HG03280 (cell line): Measurements from ENCODE around the gene BIRC5.
A peak's percentile ranks its signal among the peaks of the same experiment; 100 is the strongest.
"Not testable (repeated sequence)": the region's sequence is repeated elsewhere in the genome, so short reads cannot be mapped to it uniquely, and the experiment has no call there.

Source experiments
- ATAC-seq: cut with Tn5 transposase; IDR thresholded peaks from one replicate; pipeline ENCODE4 v1.9.1; 2021; ENCODE audit warnings: mild to moderate bottlenecking, moderate library complexity; ENCODE audit not compliant: unreplicated experiment

The BIRC5 gene

DNA sequence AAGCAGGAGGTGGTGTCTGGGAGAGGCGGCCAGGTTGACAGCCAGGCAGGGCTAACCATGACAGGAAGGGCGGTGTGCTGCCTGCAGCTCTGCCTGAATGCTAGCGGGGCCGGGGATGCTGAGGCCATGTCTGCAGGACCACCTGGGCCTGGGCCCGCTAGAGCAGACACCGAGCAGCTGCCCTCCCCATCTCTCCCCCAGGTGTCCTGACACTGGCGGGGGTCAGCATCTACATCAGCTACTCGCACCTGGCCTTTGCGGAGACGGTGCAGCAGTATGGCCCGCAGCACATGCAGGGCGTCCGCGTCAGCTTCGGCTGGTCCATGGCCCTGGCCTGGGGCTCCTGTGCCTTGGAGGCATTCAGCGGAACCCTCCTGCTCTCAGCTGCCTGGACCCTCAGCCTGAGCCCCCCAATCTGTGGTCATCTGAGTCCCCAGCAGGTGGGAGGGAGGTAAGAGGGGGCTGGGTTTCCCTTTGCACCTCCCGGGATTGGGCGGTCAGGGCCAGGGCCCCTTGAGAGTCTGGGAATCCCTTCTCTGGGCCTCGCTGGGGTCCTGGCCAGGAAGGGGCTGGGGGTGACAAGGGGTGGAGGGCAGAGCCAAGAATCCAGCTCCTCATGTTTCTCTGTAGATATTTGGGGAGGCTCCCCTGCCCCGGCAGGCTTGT lies 24.9 kb downstream of the BIRC5 start:
- no peak for ATAC-seq

DNA sequence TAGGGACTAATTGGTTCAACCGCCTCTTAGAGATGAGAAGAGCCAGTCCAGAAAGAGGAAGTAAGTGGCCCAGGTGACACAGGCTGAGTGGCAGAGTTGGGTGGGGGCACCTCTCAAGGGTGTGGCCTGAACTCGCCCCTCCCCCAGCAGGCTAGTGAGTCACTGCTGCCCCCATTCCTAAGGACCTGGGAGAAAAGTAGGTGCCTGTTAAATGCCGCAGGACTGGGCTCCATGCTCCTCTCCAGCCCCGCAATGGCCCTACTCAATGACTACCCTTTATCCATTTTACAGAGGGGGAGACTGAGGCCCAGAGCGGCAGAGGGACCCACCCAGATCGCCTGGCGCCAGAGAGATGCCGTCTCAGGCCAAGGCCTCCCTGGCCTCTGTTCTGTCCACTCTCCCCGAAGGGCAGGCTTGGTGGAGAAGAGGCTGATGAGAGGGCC lies 25.5 kb downstream of the BIRC5 start:
- no peak for ATAC-seq

DNA sequence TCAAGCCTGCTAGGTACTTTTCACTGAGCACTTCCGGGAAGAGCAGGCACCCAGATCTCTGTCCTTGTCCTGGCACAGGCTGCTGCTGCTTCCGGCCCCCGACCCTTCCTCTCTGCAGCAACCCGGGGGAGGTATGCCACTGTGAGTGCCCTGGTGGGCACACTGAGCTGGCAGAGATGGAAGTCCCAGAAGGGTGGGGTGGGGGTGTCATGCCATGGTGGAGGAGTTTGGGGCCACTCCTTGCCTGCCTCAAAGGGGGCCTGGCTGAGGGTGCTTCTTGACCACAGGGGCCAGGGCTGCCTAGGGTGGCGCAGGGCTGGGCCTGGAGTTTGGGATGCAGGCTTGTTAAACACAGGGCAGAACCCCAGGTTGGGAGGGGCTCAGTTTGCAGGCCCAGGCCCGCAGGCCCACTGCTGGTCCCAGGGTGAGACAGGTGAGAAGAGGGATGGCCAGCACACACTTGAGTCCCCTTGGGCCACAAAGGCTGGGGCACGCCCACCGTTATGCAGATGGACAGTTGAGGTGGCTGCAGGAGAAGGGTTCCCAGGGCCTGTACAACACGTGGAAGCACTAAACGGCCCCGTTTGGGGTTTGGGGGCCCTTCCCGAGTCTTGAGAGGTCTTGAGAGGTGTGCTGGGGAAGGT lies 26.1 kb downstream of the BIRC5 start:
- no peak for ATAC-seq

DNA sequence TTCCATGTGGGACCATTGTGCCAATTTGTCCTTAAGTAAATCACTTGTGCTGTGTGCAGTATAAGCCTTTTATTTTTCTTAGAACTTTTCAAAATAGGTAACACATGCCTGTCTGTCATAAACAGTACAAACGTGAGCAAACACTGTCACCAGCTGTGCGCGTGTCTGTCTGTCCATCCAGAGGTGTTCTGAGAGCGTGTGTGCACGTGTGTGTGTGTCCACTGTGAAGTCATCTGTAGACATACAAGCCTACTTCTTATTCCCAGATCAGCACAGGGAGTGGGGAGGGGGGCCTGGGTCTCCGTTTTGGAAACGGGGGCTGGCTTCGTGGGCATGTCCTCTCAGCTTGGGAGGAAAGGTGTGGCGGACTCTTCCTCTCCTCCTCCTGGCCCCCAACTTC lies 26.8 kb downstream of the BIRC5 start:
- ATAC-seq, result no peak

DNA sequence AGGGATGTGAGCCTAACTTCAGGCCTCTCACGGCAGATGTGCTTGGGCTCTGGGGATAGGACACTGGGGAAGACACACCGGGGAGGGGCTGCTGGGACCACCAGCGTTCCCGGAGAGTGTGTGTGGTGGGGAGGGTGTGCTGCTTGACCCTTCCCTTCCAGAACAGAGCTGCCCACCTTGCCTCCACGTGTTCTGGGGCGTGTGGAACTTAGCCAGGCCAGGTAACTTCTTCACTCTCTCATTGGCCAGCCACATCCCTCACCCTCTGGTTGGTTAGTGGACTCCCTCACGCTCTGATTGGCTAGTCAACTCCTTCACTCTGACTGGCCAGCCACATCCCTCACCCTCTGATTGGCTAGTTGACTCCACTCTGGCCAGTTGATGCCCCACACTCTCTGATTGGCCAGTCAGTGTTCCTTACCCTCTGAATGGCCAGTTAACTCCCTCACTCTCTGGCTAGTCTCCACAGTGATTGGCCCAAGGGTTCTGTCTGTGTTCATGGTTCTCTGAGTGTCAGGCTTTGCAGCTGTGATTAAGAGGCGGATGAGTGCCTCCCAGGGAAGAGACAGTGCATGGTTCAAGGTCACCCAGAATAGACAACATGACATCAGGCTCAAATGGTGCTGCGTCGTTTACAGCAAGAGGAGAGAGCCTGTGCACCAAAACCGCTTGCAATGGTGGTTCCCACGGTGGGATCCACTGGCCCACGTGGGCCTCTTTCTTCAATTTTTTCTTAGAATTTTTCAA lies 27.4 kb downstream of the BIRC5 start:
- no peak for ATAC-seq

DNA sequence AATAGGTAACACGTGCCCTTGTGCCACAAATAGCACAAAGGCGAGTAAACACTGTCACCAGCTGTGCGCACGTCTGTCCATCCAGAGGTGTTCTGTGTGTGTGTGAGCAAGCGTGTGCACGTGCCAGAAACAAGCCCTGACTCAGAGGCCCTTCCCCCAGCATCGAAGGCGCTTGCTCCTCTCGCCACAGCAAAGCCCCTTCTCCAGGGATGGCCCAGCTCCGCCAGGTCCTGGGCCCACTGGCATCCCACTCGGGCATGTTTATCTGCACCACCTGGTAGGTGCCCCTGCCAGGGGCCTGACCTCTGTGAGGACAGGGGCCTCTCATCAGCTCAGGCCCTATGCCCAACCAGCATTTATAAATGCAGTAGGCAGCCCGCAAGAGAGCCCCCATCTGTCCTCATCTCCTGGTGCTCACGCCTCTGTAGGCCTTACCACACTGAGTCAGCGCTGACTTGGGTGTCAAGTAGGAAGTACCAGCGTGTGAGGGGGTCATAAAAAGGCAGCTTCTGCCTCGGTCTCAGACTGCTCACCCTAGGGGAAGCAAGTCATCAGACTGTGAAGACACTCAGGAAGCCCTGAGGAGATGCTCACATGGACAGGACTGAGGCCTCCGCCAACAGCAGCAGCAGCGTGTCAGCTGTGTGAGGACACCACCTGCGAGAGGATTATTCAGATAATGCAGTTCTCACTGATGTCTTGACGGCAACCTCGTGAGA lies 28.1 kb downstream of the BIRC5 start:
- peak; percentile 55 for ATAC-seq

DNA sequence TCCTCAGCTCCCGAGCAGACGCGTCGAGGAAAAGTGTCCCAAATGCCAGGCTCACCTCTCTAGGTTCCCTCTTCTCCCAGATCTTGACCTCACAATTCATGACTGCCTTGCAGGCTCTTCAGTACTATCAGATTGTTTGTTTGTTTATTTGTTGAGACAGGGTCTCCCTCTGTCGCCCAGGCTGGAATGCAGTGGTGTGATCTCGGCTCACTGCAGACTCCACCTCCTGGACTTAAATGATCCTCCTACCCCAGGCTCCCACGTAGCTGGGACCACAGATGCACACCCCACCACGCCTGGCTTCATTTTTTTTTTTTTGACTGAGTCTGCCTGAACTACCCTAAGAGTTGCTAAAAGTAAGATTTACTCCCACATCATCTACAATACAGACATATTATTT lies 33.3 kb downstream of the BIRC5 start:
- ATAC-seq, result no peak

DNA sequence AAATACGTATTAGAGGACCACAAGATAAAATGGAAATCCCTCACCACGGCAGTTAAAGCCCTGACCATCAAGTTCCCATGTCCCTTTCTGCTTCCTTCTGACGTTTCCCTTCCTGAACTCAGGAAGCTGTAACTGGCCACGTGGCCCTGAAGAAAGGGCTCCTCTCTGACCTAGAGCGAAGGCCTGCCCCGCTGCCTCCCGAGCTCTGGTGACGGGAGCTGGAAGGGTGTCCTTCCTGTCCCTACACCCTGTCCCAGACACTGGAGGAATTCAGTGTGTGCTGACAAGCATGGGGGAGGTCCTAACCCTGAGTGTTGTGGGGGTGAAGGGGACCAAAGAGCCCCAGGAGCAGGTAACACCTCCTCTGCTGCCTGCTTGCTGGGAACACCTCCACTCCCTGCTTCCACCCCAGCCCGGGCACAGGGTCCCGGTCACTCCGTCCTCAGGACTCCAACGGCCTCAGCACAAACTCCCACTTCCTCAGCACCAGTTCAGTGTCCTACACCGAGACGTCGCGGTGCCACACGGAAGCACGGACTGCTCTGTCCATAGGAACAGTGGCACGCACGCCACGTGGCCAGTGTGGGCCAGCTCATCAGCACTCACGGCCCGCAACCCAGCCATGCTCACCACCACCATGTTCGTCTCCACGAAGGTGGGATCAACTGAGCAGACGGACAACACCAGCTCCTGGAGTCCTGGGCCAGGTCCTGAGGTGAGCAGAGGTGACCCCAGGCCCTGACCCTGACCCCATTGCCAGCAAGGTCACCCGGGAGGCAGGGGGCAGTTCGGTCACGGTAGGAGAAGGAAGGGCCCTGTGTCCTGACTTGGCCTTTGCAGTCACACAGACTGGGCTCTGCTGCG lies 34.2 kb downstream of the BIRC5 start:
- no peak for ATAC-seq

DNA sequence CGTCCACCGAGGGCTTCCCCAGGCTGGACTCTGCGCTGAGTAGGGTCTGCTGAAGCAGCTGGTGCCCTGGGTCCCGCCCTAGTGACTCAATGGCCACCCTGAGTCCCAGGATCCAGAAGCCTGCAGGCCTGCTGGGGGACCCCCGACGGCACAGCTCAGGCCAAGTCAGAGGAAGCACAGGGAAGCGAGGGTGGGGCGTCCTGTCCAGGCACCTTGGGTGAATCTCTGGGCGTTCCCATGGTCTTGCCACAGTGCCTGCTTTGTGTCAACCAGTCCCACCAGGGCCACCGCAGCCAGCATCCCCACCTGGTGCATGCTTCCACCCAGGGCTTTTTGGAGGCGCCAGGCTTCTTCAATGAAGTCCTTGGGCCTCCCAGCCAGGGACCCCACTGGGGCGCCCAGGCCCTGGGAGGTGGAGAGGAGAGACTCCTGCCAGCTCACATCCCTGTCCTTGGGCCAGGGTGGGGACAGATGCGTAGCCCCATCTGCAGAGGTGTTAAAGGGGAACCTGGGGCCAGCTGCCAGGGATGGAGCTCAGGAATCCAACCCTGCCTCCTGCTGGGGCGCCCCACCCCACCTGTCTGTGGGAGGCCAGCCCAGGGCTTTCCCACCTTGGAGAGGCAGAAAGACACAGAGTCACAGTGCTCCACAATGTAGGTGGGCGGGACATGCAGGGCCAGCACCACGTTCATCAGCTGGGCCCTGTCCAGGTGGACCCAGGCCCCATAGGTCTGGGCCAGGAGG lies 35.2 kb downstream of the BIRC5 start:
- ATAC-seq, result no peak

DNA sequence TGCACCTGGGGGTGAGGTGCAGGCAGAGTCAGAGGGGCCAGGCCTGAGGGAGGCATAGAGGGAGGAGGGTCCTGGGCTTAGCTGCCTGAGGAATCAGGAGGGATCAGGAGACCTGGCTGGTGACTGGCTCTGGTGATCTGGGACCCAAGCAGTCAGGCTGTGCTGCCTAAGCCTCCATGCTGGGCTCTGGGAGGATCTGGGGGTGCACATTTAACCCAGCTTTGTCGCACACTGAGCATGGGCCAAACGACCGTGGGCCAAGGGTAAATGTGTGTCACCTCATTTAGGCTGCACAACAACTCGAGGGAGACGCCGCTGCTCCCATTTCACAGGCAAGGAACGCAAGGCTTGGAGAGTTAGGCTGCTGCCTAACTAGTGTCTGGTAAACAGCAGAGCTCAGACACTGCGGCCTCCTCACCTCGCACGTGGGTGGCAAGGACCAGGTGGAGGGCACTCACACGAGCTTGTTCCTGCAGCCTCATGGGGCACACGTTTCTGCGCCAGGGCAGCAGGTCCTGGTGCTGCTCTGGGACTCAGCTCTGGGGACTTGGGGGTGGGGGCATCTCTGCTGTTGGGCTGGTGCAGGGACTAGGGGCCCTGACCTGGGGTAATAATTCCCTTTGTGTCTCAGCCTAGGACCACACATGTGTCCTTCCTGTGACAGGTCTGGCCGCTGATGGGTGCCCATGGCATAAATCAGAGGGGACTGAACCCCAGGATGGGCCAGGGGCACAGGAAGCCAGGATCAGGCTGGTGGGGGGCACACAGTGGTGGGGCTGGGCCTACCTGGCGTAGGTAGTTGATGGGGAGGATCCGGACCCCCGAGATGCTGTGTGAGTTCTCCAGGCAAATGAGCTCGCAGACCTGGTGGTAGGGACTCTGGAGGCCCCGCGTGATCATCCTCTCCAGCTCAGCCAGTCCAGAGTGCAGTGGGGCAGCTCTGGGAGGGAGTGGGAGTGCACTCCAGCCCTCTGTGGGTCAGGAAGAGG lies 36.1 kb downstream of the BIRC5 start:
- ATAC-seq, result no peak

DNA sequence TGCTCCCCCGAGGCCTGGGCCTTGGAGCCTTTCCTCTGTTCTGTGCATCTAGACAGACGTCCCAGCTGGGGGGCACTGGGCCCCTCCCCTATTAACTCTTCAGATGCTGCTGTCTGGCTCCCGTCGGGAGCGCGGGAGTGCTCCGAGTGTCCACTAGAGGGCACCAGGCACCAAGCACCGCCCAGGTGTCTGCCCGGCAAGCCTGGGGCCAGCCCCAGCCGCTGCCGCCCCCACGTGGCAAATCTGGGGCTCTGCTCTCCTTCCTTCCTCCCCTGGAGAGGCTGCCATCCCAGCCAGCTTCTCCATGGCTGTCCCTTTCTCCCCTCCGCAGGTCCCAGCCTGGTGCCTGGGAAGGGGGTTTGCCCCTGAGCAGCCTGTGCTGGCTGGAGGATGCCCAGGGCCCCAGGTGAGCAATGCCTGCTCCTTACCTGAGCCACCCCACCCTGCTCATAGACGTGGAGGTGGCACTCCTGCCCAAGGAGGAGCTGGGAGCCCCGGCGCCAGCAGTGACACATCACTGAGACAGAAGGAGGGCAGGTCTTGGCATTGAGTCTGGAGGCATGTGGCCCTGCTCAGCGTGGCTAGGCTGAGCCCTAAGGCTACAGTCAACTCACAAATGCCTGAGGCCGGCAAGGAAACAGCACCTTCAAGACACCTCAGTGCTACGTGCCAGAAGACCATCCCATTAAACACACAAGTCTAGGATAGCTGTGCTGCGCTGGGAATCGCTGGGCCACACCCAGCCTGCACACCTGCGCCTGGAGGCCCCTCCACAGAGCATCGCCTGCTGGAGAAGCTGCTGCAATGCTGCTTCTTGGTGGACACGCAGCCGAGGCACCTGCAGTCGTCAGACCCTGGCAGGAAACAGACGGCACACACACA lies 37.1 kb downstream of the BIRC5 start:
- ATAC-seq, result peak; percentile 65

DNA sequence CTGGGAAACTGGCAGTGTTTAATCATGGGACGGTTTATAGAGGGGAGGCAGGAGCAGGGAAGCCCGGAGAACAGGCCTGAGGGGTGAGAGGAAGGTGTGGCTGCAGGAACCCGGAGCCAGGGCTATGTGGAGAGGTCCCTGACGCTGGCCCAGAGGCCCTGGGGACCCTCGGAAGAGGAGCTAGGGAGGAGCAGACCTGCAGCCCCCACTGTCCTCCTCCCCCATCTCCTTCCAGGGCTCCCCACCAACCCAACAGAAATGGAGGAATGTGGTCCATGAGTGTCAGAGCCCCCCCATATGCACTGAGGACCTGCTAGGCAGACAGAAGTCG lies 37.7 kb downstream of the BIRC5 start:
- no peak for ATAC-seq

DNA sequence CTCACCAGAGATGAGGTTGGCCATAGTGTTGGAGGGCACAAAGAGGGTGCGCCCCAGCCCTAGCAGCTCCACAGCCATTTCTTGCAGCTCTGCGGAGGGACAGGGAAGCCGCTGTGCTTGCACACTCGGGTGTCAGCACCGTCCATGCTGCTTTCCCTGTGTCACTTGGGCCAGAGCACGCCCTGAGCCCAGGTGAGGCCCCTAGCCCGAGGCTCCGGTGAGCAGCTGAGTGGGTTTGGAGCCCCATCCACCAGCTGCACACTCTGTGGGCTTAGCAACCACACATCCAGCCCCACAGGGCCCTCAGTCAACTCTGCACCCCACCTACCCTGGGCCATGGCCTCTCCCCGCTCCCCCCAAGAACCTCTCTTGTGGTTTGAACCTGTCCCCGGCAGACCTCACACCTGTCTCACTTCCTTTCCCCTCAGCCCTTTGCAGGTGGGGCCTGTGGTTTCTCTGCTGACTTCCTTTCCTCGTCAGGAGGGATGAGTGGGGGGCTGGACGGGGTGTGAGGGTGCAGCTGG lies 38.1 kb downstream of the BIRC5 start:
- no peak for ATAC-seq

DNA sequence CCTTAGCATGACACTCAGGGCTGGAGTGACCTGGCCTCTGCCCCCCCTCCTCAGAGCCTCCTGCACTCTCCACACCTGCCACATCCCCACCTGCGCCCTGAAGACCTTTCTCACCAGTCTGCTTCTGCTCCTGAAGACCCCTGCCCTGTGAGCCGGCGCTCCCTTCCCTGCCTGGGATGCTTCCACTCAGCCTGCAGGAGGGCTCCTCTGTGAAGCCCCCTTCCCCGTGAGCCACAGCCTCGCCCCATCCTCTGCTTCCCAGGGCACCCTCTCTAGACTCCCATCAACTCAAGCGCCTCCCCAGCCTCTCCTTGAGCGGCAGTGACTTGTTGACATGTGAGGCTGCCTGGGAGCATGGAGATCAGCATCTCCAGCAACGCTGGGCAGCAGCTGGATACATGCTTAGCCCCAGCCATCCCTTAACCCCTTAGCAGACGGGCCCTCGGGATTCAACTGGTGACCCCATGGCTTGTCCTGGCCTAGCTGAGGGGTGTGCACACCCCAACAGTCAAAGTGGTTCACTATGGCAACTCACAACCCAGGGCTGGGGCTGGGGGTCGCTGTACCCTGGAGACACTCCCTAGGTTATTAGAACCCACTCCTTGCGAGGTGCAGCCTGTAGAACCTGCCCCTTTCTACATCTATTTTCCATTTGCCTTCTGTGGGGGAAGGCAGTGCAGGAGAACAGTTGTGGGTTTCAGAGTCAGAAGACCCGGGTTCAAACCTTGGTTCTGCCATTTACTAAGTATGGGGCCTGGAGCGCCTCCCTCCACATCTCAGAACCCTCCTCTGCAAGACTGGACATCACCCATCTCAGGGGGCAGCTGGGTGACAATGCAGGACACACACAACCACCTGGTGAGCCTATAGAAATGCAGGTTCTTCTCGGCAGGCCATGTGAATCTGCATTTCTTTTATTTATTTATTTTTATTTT lies 38.9 kb downstream of the BIRC5 start:
- ATAC-seq, result no peak

DNA sequence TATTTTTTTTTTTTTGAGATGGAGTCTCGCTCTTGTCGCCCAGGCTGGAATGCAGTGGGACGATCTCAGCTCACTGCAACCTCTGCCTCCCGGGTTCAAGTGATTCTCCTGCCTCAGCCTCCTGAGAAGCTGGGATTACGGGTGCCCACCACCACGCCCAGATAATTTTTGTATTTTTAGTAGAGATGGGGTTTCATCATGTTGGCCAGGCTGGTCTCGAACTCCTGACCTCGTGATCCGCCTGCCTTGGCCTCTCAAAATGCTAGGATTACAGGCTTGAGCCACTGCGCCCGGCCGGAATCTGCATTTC lies 39.5 kb downstream of the BIRC5 start:
- not testable (repeated sequence) for ATAC-seq

DNA sequence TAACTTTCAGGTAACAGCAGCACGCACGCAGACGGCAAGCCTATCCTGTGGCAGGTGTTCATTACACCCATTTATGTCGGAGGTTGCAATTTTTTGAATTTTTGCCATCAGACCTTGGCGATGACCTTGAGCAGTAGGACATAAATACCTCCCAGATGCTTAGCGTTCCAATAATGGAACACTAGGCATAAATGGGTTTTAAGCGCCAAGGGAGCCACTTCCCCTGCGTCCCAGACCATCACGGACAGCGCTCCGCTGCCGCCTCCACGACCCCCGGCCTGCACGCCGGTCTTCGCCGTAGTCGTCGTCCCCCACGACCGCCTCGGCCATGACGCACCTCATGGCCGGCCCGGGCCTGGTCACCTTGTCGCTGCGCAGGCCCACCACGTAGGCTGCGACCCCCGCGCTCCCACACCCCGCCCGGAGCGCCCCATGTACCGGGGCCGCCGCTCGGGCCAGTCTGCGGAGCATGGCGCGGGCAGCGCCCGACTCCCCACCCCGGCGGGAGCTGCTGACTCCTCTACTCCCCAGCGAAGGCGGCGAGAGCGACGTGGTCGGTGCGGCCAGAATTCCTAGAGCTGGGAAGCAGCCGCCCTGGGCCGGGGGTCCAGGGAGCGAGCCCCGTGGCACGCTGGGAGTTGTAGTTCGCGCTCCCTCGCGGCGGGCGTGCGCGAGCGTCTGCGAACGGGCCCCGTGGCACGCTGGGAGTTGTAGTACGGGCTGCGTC lies 40.1 kb downstream of the BIRC5 start:
- peak; percentile 50 for ATAC-seq
